Nephron (organoid): Measurements from ENCODE around the gene GSS.

Source experiments
- H3K27ac Mint-ChIP-seq, 3 experiments: 2 replicates each; pipeline ENCODE4 v1.8.0; 2020; ENCODE audit warnings: mixed read lengths in 3 of 3, mild to moderate bottlenecking in 2 of 3, moderate library complexity in 1 of 3
- H3K27me3 Mint-ChIP-seq: 2 replicates; pipeline ENCODE4 v1.8.0; 2021; ENCODE audit warnings: low read depth, mild to moderate bottlenecking, moderate library complexity, mixed read lengths
- H3K36me3 Mint-ChIP-seq: 2 replicates; pipeline ENCODE4 v1.8.0; 2020; ENCODE audit warnings: low read depth, mixed read lengths
- H3K4me1 Mint-ChIP-seq: 2 replicates; pipeline ENCODE4 v1.8.0; 2020; ENCODE audit warnings: mixed read lengths
- H3K4me3 Mint-ChIP-seq, 3 experiments: 2 replicates each; pipeline ENCODE4 v1.8.0; 2020; ENCODE audit warnings: mild to moderate bottlenecking in 3 of 3, mixed read lengths in 3 of 3, moderate library complexity in 2 of 3
- H3K9me3 Mint-ChIP-seq: 2 replicates; pipeline ENCODE4 v1.8.0; 2020; ENCODE audit warnings: mixed read lengths
- CTCF ChIP-seq, 3 experiments: fragments of 200-600 bp; sonication (generic); IDR thresholded peaks; one replicate each; pipeline ENCODE4 v1.5.0; 2021; ENCODE audit warnings: antibody characterized with exemption in 3 of 3; ENCODE audit not compliant: unreplicated experiment in 3 of 3

GSS gene

GRCh38 chr20:34982270-34983088 is 26.9 kb upstream of the GSS start:
- H3K4me3 Mint-ChIP-seq, result peak overlapping the region in 2 of 3 experiments; percentile 40 to 70
- H3K9me3 Mint-ChIP-seq, result no peaks in the 10 kb centered on the region
- peaks cover 59% of the 10 kb centered on the region for H3K4me1 Mint-ChIP-seq
- H3K27ac Mint-ChIP-seq, result peak overlapping the region in 1 of 3 experiments; percentile 20
- H3K36me3 Mint-ChIP-seq, result no peaks in the 10 kb centered on the region
- peaks cover 10% of the 10 kb centered on the region for H3K27me3 Mint-ChIP-seq
- no peak for TF ChIP-seq CTCF (IDR thresholded peaks at IDR 0.05; ENCODE audit: unreplicated experiment in 3 of 3)

GRCh38 chr20:34980543-34981233 is 25.1 kb upstream of the GSS start:
- TF ChIP-seq CTCF (IDR thresholded peaks at IDR 0.05; ENCODE audit: unreplicated experiment in 3 of 3), result no peak
- H3K36me3 Mint-ChIP-seq, result no peaks in the 10 kb centered on the region
- H3K27ac Mint-ChIP-seq, result peak overlapping the region in 2 of 3 experiments; percentile 38 to 87
- H3K9me3 Mint-ChIP-seq, result no peaks in the 10 kb centered on the region
- peak overlapping the region in 2 of 3 experiments; percentile 54 to 66 for H3K4me3 Mint-ChIP-seq
- peaks cover 66% of the 10 kb centered on the region for H3K4me1 Mint-ChIP-seq
- H3K27me3 Mint-ChIP-seq, result peaks cover 20% of the 10 kb centered on the region

GRCh38 chr20:34979366-34980153 is 24.0 kb upstream of the GSS start:
- H3K9me3 Mint-ChIP-seq, result no peaks in the 10 kb centered on the region
- peaks cover 61% of the 10 kb centered on the region for H3K4me1 Mint-ChIP-seq
- peaks cover 19% of the 10 kb centered on the region for H3K27me3 Mint-ChIP-seq
- no peak overlapping the region for H3K27ac Mint-ChIP-seq
- peak overlapping the region in 2 of 3 experiments; percentile 82 to 84 for H3K4me3 Mint-ChIP-seq
- H3K36me3 Mint-ChIP-seq, result no peaks in the 10 kb centered on the region
- no peak for TF ChIP-seq CTCF (IDR thresholded peaks at IDR 0.05; ENCODE audit: unreplicated experiment in 3 of 3)

GRCh38 chr20:34978092-34978744 is 22.6 kb upstream of the GSS start:
- H3K4me1 Mint-ChIP-seq, result peaks cover 57% of the 10 kb centered on the region
- H3K9me3 Mint-ChIP-seq, result no peaks in the 10 kb centered on the region
- TF ChIP-seq CTCF (IDR thresholded peaks at IDR 0.05; ENCODE audit: unreplicated experiment in 3 of 3), result no peak
- peaks cover 12% of the 10 kb centered on the region for H3K27me3 Mint-ChIP-seq
- H3K27ac Mint-ChIP-seq, result no peak overlapping the region
- H3K36me3 Mint-ChIP-seq, result no peaks in the 10 kb centered on the region
- H3K4me3 Mint-ChIP-seq, result peak overlapping the region; percentile 8 to 84 (median 82)

- Mint-ChIP-seq H3K27ac (peak overlapping the region in 2 of 3 experiments; percentile 27 to 30), H3K36me3 (no peaks in the 10 kb centered on the region), H3K9me3 (no peaks in the 10 kb centered on the region), H3K27me3 (peaks cover 12% of the 10 kb centered on the region), H3K4me1 (peaks cover 55% of the 10 kb centered on the region), H3K4me3 (peak overlapping the region; percentile 31 to 84 (median 82))
- no peak for TF ChIP-seq CTCF (IDR thresholded peaks at IDR 0.05; ENCODE audit: unreplicated experiment in 3 of 3)
Measured at GRCh38 chr20:34977365-34978091, 21.9 kb upstream of the GSS start.
